ENCODE measurements around the gene PKD2L1. TPM values are rescaled to one million over a fixed set of nuclear protein-coding genes. Genes with fewer than 3 reads are reported as not detected.
A peak's percentile ranks its signal among the peaks of the same experiment; 100 is the strongest.

The PKD2L1 gene
- total and polyA plus RNA-seq, 10 of the 15 experiments (the other 5 are each of a cell fraction or from before 2014, with no cell fraction given): 0.05 to 0.17 (median 0.08) TPM; not detected in 6

- TF ChIP-seq BMI1 (IDR thresholded peaks at IDR 0.05; ENCODE audit: borderline replicate concordance): no peak
- TF ChIP-seq CHD1 (IDR thresholded peaks at IDR 0.05; ENCODE audit: low read depth, low read length): no peak
- TF ChIP-seq YY1 (IDR thresholded peaks at IDR 0.05; ENCODE audit: low read depth, low read length): no peak
- peak; percentile 67; the same call in 1 of the 2 replicates for TF ChIP-seq SREBF2 (IDR thresholded peaks at IDR 0.05; ENCODE audit: low read length)
- TF ChIP-seq, protein P1, sequence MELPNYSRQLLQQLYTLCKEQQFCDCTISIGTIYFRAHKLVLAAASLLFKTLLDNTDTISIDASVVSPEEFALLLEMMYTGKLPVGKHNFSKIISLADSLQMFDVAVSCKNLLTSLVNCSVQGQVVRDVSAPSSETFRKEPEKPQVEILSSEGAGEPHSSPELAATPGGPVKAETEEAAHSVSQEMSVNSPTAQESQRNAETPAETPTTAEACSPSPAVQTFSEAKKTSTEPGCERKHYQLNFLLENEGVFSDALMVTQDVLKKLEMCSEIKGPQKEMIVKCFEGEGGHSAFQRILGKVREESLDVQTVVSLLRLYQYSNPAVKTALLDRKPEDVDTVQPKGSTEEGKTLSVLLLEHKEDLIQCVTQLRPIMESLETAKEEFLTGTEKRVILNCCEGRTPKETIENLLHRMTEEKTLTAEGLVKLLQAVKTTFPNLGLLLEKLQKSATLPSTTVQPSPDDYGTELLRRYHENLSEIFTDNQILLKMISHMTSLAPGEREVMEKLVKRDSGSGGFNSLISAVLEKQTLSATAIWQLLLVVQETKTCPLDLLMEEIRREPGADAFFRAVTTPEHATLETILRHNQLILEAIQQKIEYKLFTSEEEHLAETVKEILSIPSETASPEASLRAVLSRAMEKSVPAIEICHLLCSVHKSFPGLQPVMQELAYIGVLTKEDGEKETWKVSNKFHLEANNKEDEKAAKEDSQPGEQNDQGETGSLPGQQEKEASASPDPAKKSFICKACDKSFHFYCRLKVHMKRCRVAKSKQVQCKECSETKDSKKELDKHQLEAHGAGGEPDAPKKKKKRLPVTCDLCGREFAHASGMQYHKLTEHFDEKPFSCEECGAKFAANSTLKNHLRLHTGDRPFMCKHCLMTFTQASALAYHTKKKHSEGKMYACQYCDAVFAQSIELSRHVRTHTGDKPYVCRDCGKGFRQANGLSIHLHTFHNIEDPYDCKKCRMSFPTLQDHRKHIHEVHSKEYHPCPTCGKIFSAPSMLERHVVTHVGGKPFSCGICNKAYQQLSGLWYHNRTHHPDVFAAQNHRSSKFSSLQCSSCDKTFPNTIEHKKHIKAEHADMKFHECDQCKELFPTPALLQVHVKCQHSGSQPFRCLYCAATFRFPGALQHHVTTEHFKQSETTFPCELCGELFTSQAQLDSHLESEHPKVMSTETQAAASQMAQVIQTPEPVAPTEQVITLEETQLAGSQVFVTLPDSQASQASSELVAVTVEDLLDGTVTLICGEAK (IDR thresholded peaks at IDR 0.05; ENCODE audit: borderline replicate concordance): no peak
- TF ChIP-seq GABPA (IDR thresholded peaks at IDR 0.05; ENCODE audit: low read depth): no peak
- no peak for TF ChIP-seq RCOR1 (conservative IDR thresholded peaks at IDR 0.05; ENCODE audit: low read depth, low read length)
- TF ChIP-seq HDGF (IDR thresholded peaks at IDR 0.05): no peak; the same call in 1 of the 2 replicates
- no peak for TF ChIP-seq EED (IDR thresholded peaks at IDR 0.05; ENCODE audit: low read depth)
- TF ChIP-seq SREBF1 (IDR thresholded peaks at IDR 0.05; ENCODE audit: low read length): 0 out of 2 replicates have a peak, but pooled peaks have one; percentile 35
- TF ChIP-seq, protein P2, sequence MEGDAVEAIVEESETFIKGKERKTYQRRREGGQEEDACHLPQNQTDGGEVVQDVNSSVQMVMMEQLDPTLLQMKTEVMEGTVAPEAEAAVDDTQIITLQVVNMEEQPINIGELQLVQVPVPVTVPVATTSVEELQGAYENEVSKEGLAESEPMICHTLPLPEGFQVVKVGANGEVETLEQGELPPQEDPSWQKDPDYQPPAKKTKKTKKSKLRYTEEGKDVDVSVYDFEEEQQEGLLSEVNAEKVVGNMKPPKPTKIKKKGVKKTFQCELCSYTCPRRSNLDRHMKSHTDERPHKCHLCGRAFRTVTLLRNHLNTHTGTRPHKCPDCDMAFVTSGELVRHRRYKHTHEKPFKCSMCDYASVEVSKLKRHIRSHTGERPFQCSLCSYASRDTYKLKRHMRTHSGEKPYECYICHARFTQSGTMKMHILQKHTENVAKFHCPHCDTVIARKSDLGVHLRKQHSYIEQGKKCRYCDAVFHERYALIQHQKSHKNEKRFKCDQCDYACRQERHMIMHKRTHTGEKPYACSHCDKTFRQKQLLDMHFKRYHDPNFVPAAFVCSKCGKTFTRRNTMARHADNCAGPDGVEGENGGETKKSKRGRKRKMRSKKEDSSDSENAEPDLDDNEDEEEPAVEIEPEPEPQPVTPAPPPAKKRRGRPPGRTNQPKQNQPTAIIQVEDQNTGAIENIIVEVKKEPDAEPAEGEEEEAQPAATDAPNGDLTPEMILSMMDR (IDR thresholded peaks at IDR 0.05 in 2 of 3, conservative IDR thresholded peaks at IDR 0.05 in 1 of 3; ENCODE audit: control insufficient read depth in 2 of 3, extremely low read depth in 1 of 3, insufficient read depth in 1 of 3, low read depth in 3 of 3, low read length in 3 of 3): no peak
- no peak for TF ChIP-seq ZNF622 (IDR thresholded peaks at IDR 0.05)
- TF ChIP-seq IRF5 (IDR thresholded peaks at IDR 0.05; ENCODE audit: borderline replicate concordance): no peak
- no peak for TF ChIP-seq SMAD1 (IDR thresholded peaks at IDR 0.05; ENCODE audit: low read depth, partially characterized antibody)
- TF ChIP-seq ESRRA (IDR thresholded peaks at IDR 0.05; ENCODE audit: low read length): no peak
- TF ChIP-seq KAT2A (conservative IDR thresholded peaks at IDR 0.05; ENCODE audit: control insufficient read depth, low read depth, low read length): no peak
- TF ChIP-seq CREB1 (IDR thresholded peaks at IDR 0.05; ENCODE audit: low read depth): peak; percentile 38; the same call in 1 of the 2 replicates
- peak; percentile 29 for TF ChIP-seq FOS (IDR thresholded peaks at IDR 0.05; ENCODE audit: borderline replicate concordance, extremely low read depth, insufficient read length)
- no peak for TF ChIP-seq NFIC (IDR thresholded peaks at IDR 0.05; ENCODE audit: low read depth, low read length)
- peak; percentile 90 for TF ChIP-seq NFYB (IDR thresholded peaks at IDR 0.05; ENCODE audit: insufficient read depth, low read depth, low read length)
- no peak for TF ChIP-seq PKNOX1 (IDR thresholded peaks at IDR 0.05)
- no peak for TF ChIP-seq CREM (IDR thresholded peaks at IDR 0.05; ENCODE audit: low read depth)
- TF ChIP-seq RAD51 (IDR thresholded peaks at IDR 0.05): no peak
Observed at GRCh38 chr10:100346765-100347567, 16.9 kb upstream of the PKD2L1 start, which contains the start of gene SCD (continued).
